GM23338 (cell line): ENCODE results near the gene CDON. TPM values are rescaled to one million over a fixed set of nuclear protein-coding genes. Genes with fewer than 3 reads are reported as not detected.

Source experiments
- ATAC-seq: fragments of 200-7000 bp; cut with Tn5 transposase; 3 replicates; pipeline ENCODE4 v1.9.1; 2020
- DNase-seq: peaks from one replicate; pipeline ENCODE4 v3.0.0-alpha.2; 2015; ENCODE audit warnings: low spot score
- H2AFZ ChIP-seq: fragments of 200-600 bp; sonication (generic); 2 replicates; pipeline ENCODE4 v1.8.0; 2016; ENCODE audit warnings: antibody characterized with exemption, mild to moderate bottlenecking, moderate library complexity
- H3F3A ChIP-seq: fragments of 200-600 bp; sonication (generic); replicated peaks from 2 replicates; pipeline ENCODE4 v1.8.0; 2017; ENCODE audit warnings: antibody characterized with exemption, mixed run types, low read depth
- H3K27ac ChIP-seq: fragments of 200-600 bp; sonication (generic); 2 replicates; pipeline ENCODE4 v1.6.1; 2016; ENCODE audit warnings: low read depth
- H3K27me3 ChIP-seq: fragments of 200-600 bp; sonication (generic); 2 replicates; pipeline ENCODE4 v1.8.0; 2016; ENCODE audit warnings: mild to moderate bottlenecking, mixed run types, moderate library complexity; ENCODE audit not compliant: insufficient read depth
- H3K36me3 ChIP-seq: fragments of 200-600 bp; sonication (generic); 2 replicates; pipeline ENCODE4 v1.8.0; 2016; ENCODE audit warnings: mild to moderate bottlenecking; ENCODE audit not compliant: insufficient read depth
- H3K4me1 ChIP-seq: fragments of 200-600 bp; sonication (generic); 2 replicates; pipeline ENCODE4 v1.8.0; 2016; ENCODE audit warnings: mild to moderate bottlenecking, moderate library complexity; ENCODE audit not compliant: insufficient read depth
- H3K4me2 ChIP-seq: fragments of 200-600 bp; sonication (generic); 2 replicates; pipeline ENCODE4 v1.7.1; 2017; ENCODE audit warnings: mixed run types
- H3K4me3 ChIP-seq: fragments of 200-600 bp; sonication (generic); 2 replicates; pipeline ENCODE4 v1.6.1; 2016; ENCODE audit warnings: mixed run types
- H3K79me2 ChIP-seq: fragments of 200-600 bp; sonication (generic); replicated peaks from 2 replicates; pipeline ENCODE4 v1.8.0; 2017; ENCODE audit warnings: mild to moderate bottlenecking; ENCODE audit not compliant: insufficient read depth
- H3K9me2 ChIP-seq: fragments of 200-600 bp; sonication (generic); 2 replicates; pipeline ENCODE4 v1.8.0; 2017; ENCODE audit not compliant: insufficient read depth
- H4K20me1 ChIP-seq: fragments of 200-600 bp; sonication (generic); replicated peaks from 2 replicates; pipeline ENCODE4 v1.8.0; 2017; ENCODE audit warnings: mild to moderate bottlenecking; ENCODE audit not compliant: insufficient read depth
- H3K27ac Mint-ChIP-seq: 2 replicates; pipeline ENCODE4 v1.8.0; 2020; ENCODE audit warnings: inconsistent platforms, mild to moderate bottlenecking, moderate library complexity, mixed read lengths
- H3K27me3 Mint-ChIP-seq: 3 replicates; pipeline ENCODE4 v1.8.0; 2022; ENCODE audit warnings: low read depth, mild to moderate bottlenecking, moderate library complexity, mixed read lengths, inconsistent platforms; ENCODE audit not compliant: insufficient read depth, poor library complexity
- H3K36me3 Mint-ChIP-seq: 3 replicates; pipeline ENCODE4 v1.8.0; 2021; ENCODE audit warnings: low read depth, mild to moderate bottlenecking, inconsistent platforms, moderate library complexity, mixed read lengths
- H3K4me1 Mint-ChIP-seq: 3 replicates; pipeline ENCODE4 v1.8.0; 2020; ENCODE audit warnings: mild to moderate bottlenecking, inconsistent platforms, mixed read lengths
- H3K4me3 Mint-ChIP-seq: 3 replicates; pipeline ENCODE4 v1.8.0; 2021; ENCODE audit warnings: moderate library complexity, mild to moderate bottlenecking, inconsistent platforms, mixed read lengths
- H3K9me3 Mint-ChIP-seq: 3 replicates; pipeline ENCODE4 v1.8.0; 2020; ENCODE audit warnings: moderate library complexity, mild to moderate bottlenecking, inconsistent platforms, mixed read lengths
- CREB1 ChIP-seq: fragments of 250-450 bp; sonication (Bioruptor Pico); IDR thresholded peaks from 2 replicates; pipeline ENCODE4 v1.5.0; 2020; ENCODE audit warnings: low read depth, mild to moderate bottlenecking, moderate library complexity
- CTCF ChIP-seq, 2 experiments: fragments of 200-600 bp in 1 of 2; sonication (generic) in 1 of 2; conservative IDR thresholded peaks; 2 replicates each; pipeline versions ENCODE4 v1.5.1 to v1.6.1; 2016 to 2017; ENCODE audit warnings: antibody characterized with exemption in 2 of 2, low read depth in 2 of 2, mild to moderate bottlenecking in 2 of 2, moderate library complexity in 1 of 2
- EZH2 ChIP-seq: fragments of 200-600 bp; sonication (generic); IDR thresholded peaks from one replicate; pipeline ENCODE4 v1.8.0; 2017; ENCODE audit warnings: antibody characterized with exemption, mild to moderate bottlenecking, low read depth; ENCODE audit not compliant: unreplicated experiment
- EZH2phosphoT487 ChIP-seq: fragments of 200-600 bp; sonication (generic); IDR thresholded peaks from one replicate; pipeline ENCODE4 v1.8.1; 2018; ENCODE audit warnings: antibody characterized with exemption; ENCODE audit not compliant: unreplicated experiment
- JUNB ChIP-seq: IDR thresholded peaks from one replicate; pipeline ENCODE4 v1.6.1; 2016; ENCODE audit warnings: antibody characterized with exemption; ENCODE audit not compliant: unreplicated experiment
- NANOG ChIP-seq: IDR thresholded peaks from 2 replicates; pipeline ENCODE4 v1.6.1; 2016; ENCODE audit warnings: antibody characterized with exemption, borderline replicate concordance
- POLR2AphosphoS5 ChIP-seq: IDR thresholded peaks from 2 replicates; pipeline ENCODE4 v1.6.1; 2016; ENCODE audit warnings: antibody characterized with exemption, low read depth
- REST ChIP-seq: IDR thresholded peaks from one replicate; pipeline ENCODE4 v1.6.1; 2018; ENCODE audit warnings: antibody characterized with exemption; ENCODE audit not compliant: unreplicated experiment
- STAT1 ChIP-seq: IDR thresholded peaks from one replicate; pipeline ENCODE4 v1.6.1; 2016; ENCODE audit warnings: antibody characterized with exemption; ENCODE audit not compliant: unreplicated experiment
- ZNF114 ChIP-seq: fragments of 250-450 bp; sonication (Bioruptor Pico); IDR thresholded peaks from 2 replicates; pipeline ENCODE4 v1.5.0; 2020; ENCODE audit warnings: mild to moderate bottlenecking, moderate library complexity
- ZNF331 ChIP-seq: fragments of 250-450 bp; sonication (Bioruptor Pico); IDR thresholded peaks from 2 replicates; pipeline ENCODE4 v1.5.0; 2020; ENCODE audit warnings: low read depth, mild to moderate bottlenecking, moderate library complexity
- polyA plus RNA-seq: library from polyadenylated mRNA; unstranded; fragments of >200 nt; fragmentation: Nextera tagmentation; extraction: Ambion mirVana; gene quantifications from 2 replicates; pipeline ENCODE4 v1.2.1, GENCODE V29; 2016
- total RNA-seq: library from RNA; depleted of rRNA; stranded (reverse); fragments of >200 nt; shearing (Covaris generic); gene quantifications from 2 replicates; pipeline ENCODE4 v1.2.3, GENCODE V29; 2014
- TF ChIP-seq, protein P1 (sequence below): IDR thresholded peaks from 2 replicates; pipeline ENCODE4 v1.6.1; 2016; ENCODE audit warnings: antibody characterized with exemption
- TF ChIP-seq, protein P2 (sequence below): fragments of 250-450 bp; sonication (Bioruptor Pico); IDR thresholded peaks from 2 replicates; pipeline ENCODE4 v1.5.0; 2020; ENCODE audit warnings: mild to moderate bottlenecking, moderate library complexity

The CDON gene
- total and polyA plus RNA-seq, 2 experiments from 2014 or later, result 4.1 to 35.5 TPM

DNA sequence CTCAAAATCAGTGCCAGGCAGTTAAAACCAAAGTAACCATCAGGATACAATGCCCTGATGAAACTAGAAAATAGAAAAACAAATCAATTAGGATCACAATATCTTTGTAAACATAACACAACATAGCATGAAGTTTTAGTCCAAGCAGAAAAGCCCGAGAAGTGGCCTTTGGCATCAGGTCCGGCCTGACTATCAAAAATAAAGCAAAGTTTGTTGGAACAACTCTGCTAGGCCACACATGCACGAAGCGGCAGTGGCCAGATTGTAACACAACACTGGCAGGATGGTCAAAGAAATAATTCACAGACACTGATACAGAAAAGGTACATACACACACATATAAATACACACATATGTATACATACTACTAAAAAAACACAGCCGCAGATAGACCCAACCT, 26.9 kb downstream of the CDON start:
- Histone ChIP-seq H3K79me2 (0 out of 2 replicates have a peak, but pooled peaks cover 7% of the 10 kb centered on the region), H3K27ac (no peak overlapping the region), H3K36me3 (no peaks in the 10 kb centered on the region), H2AFZ (no peak overlapping the region), H3K9me2 (no peaks in the 10 kb centered on the region), H4K20me1 (no peaks in the 10 kb centered on the region; the same call in 1 of the 2 replicates), H3K27me3 (no peaks in the 10 kb centered on the region), H3F3A (no peaks in the 10 kb centered on the region), H3K4me1 (peaks cover 23% of the 10 kb centered on the region; the same call in 1 of the 2 replicates), H3K4me3 (no peak overlapping the region), H3K4me2 (no peak overlapping the region)
- TF ChIP-seq REST (no peak), STAT1 (no peak), EZH2 (no peak), EZH2phosphoT487 (no peak), ZNF114 (CRISPR knock-in tag) (no peak), NANOG (no peak), JUNB (no peak), POLR2AphosphoS5 (no peak), ZNF331 (CRISPR knock-in tag) (no peak), CTCF (conservative IDR thresholded peaks at IDR 0.05; ENCODE audit: low read depth in 2 of 2) (no peak), CREB1 (CRISPR knock-in tag) (no peak)
- TF ChIP-seq, protein P1, sequence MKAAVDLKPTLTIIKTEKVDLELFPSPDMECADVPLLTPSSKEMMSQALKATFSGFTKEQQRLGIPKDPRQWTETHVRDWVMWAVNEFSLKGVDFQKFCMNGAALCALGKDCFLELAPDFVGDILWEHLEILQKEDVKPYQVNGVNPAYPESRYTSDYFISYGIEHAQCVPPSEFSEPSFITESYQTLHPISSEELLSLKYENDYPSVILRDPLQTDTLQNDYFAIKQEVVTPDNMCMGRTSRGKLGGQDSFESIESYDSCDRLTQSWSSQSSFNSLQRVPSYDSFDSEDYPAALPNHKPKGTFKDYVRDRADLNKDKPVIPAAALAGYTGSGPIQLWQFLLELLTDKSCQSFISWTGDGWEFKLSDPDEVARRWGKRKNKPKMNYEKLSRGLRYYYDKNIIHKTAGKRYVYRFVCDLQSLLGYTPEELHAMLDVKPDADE, result no peak
- TF ChIP-seq, protein P2, sequence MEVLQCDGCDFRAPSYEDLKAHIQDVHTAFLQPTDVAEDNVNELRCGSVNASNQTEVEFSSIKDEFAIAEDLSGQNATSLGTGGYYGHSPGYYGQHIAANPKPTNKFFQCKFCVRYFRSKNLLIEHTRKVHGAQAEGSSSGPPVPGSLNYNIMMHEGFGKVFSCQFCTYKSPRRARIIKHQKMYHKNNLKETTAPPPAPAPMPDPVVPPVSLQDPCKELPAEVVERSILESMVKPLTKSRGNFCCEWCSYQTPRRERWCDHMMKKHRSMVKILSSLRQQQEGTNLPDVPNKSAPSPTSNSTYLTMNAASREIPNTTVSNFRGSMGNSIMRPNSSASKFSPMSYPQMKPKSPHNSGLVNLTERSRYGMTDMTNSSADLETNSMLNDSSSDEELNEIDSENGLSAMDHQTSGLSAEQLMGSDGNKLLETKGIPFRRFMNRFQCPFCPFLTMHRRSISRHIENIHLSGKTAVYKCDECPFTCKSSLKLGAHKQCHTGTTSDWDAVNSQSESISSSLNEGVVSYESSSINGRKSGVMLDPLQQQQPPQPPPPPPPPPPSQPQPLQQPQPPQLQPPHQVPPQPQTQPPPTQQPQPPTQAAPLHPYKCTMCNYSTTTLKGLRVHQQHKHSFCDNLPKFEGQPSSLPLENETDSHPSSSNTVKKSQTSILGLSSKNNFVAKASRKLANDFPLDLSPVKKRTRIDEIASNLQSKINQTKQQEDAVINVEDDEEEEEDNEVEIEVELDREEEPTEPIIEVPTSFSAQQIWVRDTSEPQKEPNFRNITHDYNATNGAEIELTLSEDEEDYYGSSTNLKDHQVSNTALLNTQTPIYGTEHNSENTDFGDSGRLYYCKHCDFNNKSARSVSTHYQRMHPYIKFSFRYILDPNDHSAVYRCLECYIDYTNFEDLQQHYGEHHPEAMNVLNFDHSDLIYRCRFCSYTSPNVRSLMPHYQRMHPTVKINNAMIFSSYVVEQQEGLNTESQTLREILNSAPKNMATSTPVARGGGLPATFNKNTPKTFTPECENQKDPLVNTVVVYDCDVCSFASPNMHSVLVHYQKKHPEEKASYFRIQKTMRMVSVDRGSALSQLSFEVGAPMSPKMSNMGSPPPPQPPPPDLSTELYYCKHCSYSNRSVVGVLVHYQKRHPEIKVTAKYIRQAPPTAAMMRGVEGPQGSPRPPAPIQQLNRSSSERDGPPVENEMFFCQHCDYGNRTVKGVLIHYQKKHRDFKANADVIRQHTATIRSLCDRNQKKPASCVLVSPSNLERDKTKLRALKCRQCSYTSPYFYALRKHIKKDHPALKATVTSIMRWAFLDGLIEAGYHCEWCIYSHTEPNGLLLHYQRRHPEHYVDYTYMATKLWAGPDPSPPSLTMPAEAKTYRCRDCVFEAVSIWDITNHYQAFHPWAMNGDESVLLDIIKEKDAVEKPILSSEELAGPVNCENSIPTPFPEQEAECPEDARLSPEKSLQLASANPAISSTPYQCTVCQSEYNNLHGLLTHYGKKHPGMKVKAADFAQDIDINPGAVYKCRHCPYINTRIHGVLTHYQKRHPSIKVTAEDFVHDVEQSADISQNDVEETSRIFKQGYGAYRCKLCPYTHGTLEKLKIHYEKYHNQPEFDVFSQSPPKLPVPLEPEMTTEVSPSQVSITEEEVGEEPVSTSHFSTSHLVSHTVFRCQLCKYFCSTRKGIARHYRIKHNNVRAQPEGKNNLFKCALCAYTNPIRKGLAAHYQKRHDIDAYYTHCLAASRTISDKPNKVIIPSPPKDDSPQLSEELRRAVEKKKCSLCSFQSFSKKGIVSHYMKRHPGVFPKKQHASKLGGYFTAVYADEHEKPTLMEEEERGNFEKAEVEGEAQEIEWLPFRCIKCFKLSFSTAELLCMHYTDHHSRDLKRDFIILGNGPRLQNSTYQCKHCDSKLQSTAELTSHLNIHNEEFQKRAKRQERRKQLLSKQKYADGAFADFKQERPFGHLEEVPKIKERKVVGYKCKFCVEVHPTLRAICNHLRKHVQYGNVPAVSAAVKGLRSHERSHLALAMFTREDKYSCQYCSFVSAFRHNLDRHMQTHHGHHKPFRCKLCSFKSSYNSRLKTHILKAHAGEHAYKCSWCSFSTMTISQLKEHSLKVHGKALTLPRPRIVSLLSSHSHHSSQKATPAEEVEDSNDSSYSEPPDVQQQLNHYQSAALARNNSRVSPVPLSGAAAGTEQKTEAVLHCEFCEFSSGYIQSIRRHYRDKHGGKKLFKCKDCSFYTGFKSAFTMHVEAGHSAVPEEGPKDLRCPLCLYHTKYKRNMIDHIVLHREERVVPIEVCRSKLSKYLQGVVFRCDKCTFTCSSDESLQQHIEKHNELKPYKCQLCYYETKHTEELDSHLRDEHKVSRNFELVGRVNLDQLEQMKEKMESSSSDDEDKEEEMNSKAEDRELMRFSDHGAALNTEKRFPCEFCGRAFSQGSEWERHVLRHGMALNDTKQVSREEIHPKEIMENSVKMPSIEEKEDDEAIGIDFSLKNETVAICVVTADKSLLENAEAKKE (CRISPR knock-in tag), result no peak
- Mint-ChIP-seq H3K27me3 (peaks cover 3% of the 10 kb centered on the region), H3K4me1 (peaks cover 35% of the 10 kb centered on the region), H3K9me3 (no peaks in the 10 kb centered on the region), H3K4me3 (no peak overlapping the region), H3K27ac (no peak overlapping the region), H3K36me3 (no peaks in the 10 kb centered on the region; the same call in 1 of the 3 replicates)
- ATAC-seq (no peak), DNase-seq (no peak)
